K562 (cell line): ENCODE measurements around the gene VKORC1. TPM values are rescaled to one million over a fixed set of nuclear protein-coding genes. Genes with fewer than 3 reads are reported as not detected.

Experiments used
- ATAC-seq: fragments of 200-7000 bp; cut with Tn5 transposase; 3 replicates; pipeline ENCODE4 v1.9.1; 2020; ENCODE audit warnings: moderate library complexity
- BruUV-seq: library from RNA; stranded (reverse); fragments of 400-500 nt; replicated peaks from 2 replicates; lab custom pipeline; 2021; lab: Mats Ljungman, UMichigan
- CTCF ChIA-PET: fragments of 300-600 bp; formaldehyde crosslinking; extraction: SDS; loops from one replicate; lab custom pipeline; 2021; ENCODE audit warnings: low intra/inter-chr PET ratio; lab: Yijun Ruan, JAX
- POLR2A ChIA-PET: fragments of 300-600, 350-650 bp; sonication (Branson Sonifier 250); formaldehyde crosslinking; extraction: SDS; loops from one replicate; lab custom pipeline; 2021; ENCODE audit warnings: antibody characterized with exemption, inconsistent platforms; lab: Yijun Ruan, JAX
- DNase-seq, 4 experiments: peaks; one replicate each; pipeline versions ENCODE4 v3.0.0 to v3.0.0-alpha.2; 2011 to 2018; ENCODE audit warnings: low spot score in 3 of 4, mixed read lengths in 3 of 4; ENCODE audit errors: extremely low read depth in 1 of 4
- FAIRE-seq: peaks from 2 replicates; lab custom pipeline; 2011; peaks lifted over from hg19 to GRCh38; lab: Jason Lieb, UNC
- H2AFZ ChIP-seq: 2 replicates; pipeline ENCODE4 v1.6.0; 2011; ENCODE audit warnings: low read depth, low read length, control low read depth, inconsistent platforms
- H3K27ac ChIP-seq: fragments of 200-600 bp; 3 replicates; pipeline ENCODE4 v1.8.0; 2011; ENCODE audit warnings: low read depth, mild to moderate bottlenecking, control low read depth, inconsistent platforms, low read length, moderate library complexity, mixed read lengths; ENCODE audit errors: extremely low read depth
- H3K27me3 ChIP-seq, 2 experiments: fragments of 300-600 bp in 1 of 2; 2 replicates in 1 of 2; 3 replicates in 1 of 2; pipeline versions ENCODE4 v1.6.0 to v1.8.0; 2011; ENCODE audit warnings: inconsistent platforms in 2 of 2, low read length in 2 of 2, mild to moderate bottlenecking in 1 of 2, mixed read lengths in 1 of 2, moderate library complexity in 1 of 2; ENCODE audit not compliant: control insufficient read depth in 2 of 2, insufficient read depth in 2 of 2
- H3K36me3 ChIP-seq: fragments of 300-600 bp; 3 replicates; pipeline ENCODE4 v1.8.0; 2011; ENCODE audit warnings: mild to moderate bottlenecking, low read length, inconsistent platforms; ENCODE audit not compliant: control insufficient read depth, insufficient read depth
- H3K4me1 ChIP-seq, 2 experiments: fragments of 200-600 bp in 1 of 2; replicated peaks in 1 of 2; 2 replicates in 1 of 2; 3 replicates in 1 of 2; pipeline versions ENCODE4 v1.5.1 to v1.8.0; 2011; ENCODE audit warnings: inconsistent platforms in 2 of 2, low read length in 2 of 2, mild to moderate bottlenecking in 1 of 2, mixed read lengths in 1 of 2, moderate library complexity in 1 of 2; ENCODE audit not compliant: control insufficient read depth in 2 of 2, insufficient read depth in 2 of 2
- H3K4me2 ChIP-seq: 2 replicates; pipeline ENCODE4 v1.6.1; 2011; ENCODE audit warnings: low read length, control low read depth, inconsistent platforms, mixed read lengths; ENCODE audit not compliant: insufficient read depth
- H3K4me3 ChIP-seq: fragments of 200-600 bp; sonication (generic), shearing (Covaris generic); 2 replicates; pipeline ENCODE4 v1.5.1; 2016; ENCODE audit warnings: control low read depth, inconsistent platforms
- H3K79me2 ChIP-seq: fragments of 200-600 bp; 3 replicates; pipeline ENCODE4 v1.8.0; 2011; ENCODE audit warnings: low read length, inconsistent platforms; ENCODE audit not compliant: control insufficient read depth, insufficient read depth
- H3K9ac ChIP-seq, 2 experiments: 2 replicates each; pipeline versions ENCODE4 v1.6.0 to v1.6.1; 2011; ENCODE audit warnings: low read depth in 2 of 2, low read length in 2 of 2, control low read depth in 1 of 2, inconsistent platforms in 1 of 2, mild to moderate bottlenecking in 1 of 2, mixed read lengths in 1 of 2; ENCODE audit not compliant: insufficient read depth in 1 of 2
- H3K9me1 ChIP-seq: one replicate; pipeline ENCODE4 v1.6.0; 2011; ENCODE audit warnings: inconsistent platforms, mild to moderate bottlenecking, low read length, moderate library complexity; ENCODE audit not compliant: control insufficient read depth, insufficient read depth
- H3K9me3 ChIP-seq: replicated peaks from 2 replicates; pipeline ENCODE4 v1.5.1; 2011; ENCODE audit warnings: low read depth, low read length, inconsistent platforms; ENCODE audit not compliant: control insufficient read depth, insufficient read depth
- H4K20me1 ChIP-seq: replicated peaks from 2 replicates; pipeline ENCODE4 v1.6.1; 2011; ENCODE audit warnings: low read length, inconsistent platforms, mixed read lengths; ENCODE audit not compliant: control insufficient read depth, insufficient read depth
- GTF2E2 ChIP-seq: fragments of 200-800 bp; sonication (Bioruptor generic); IDR thresholded peaks from 2 replicates; pipeline ENCODE4 v1.6.1; 2016; ENCODE audit warnings: missing genetic modification characterization, missing compliant biosample characterization
- WGBS: fragments of 100-300 bp; shearing (Covaris generic); methylation state at CpG from one replicate; pipeline ENCODE4 v1.1.6; 2016; ENCODE audit warnings: low coverage, mixed read lengths; ENCODE audit not compliant: insufficient coverage; ENCODE audit errors: missing lambda C conversion rate; 5-methylcytosine and 5-hydroxymethylcytosine counted together
- in situ Hi-C: fragments of 300-500 bp; cut with MboI; formaldehyde crosslinking; loops from 4 replicates; pipeline ENCODE4 v1.15.0; 2018; ENCODE audit warnings: inconsistent platforms, mixed read lengths
- intact Hi-C: fragments of 100-400 bp; cut with micrococcal nuclease; formaldehyde crosslinking; loops from 2 replicates; pipeline ENCODE4 v1.14.2; 2022
- polyA plus RNA-seq, 8 experiments: library from polyadenylated mRNA; depleted of rRNA in 4 of 8; stranded (reverse) in 5 of 8; unstranded in 3 of 8; fragments of >200 nt; fragmentation: Nextera tagmentation in 2 of 8; fragmentation: Illumina TruSeq in 1 of 8; extraction: Ambion mirVana in 2 of 8; extraction: Trizol in 1 of 8; gene quantifications; 2 replicates each; pipeline versions ENCODE4 v1.2.1 to v1.2.3, GENCODE V29; 2011 to 2014; ENCODE audit warnings: inconsistent platforms in 1 of 8, missing spikeins in 1 of 8
- total RNA-seq, 7 experiments: library from RNA; depleted of rRNA in 6 of 7; stranded (reverse); fragments of >200 nt in 6 of 7; fragmentation: Illumina TruSeq in 2 of 7; extraction: Trizol in 2 of 7; gene quantifications; 2 replicates each; pipeline versions ENCODE4 v1.2.1 to v1.2.3, GENCODE V29; 2011 to 2021; ENCODE audit warnings: low replicate concordance in 1 of 7
- TF ChIP-seq, protein P1 (sequence below): fragments of 250-450 bp; sonication (Bioruptor Pico); IDR thresholded peaks from 2 replicates; pipeline ENCODE4 v1.5.1; 2021; ENCODE audit warnings: mild to moderate bottlenecking

Gene VKORC1
- total and polyA plus RNA-seq, 9 of the 15 experiments (the other 6 are each of a cell fraction or from before 2014, with no cell fraction given), result 30.0 to 119 (median 62.1) TPM

DNA sequence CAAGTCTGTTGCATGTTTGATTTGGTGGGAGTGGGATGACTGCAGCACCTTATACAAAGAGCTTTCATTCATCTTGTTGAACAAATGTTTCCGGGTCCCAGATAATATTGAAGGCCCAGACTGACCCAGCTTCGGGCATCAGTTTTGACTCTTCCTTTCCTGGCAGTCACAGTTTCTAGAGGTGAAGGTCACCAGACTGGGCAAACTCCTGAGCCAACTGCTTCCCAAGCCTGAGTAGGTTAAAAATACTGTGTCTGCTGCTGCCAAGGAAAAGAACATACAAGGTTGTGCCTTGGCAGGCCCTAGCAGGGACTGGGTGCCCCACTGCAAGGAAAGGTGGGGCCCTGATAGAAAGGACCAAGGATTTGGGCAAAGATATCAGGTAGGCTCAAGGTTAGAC lies 18.1 kb upstream of the VKORC1 start:
- CTCF ChIA-PET, result no interaction called here
- no peak overlapping the region for H2AFZ ChIP-seq
- POLR2A ChIA-PET, result interaction anchor here (0.8 to 1.1 kb wide), 4 partner anchors 9 to 114 kb away, joined by 3 to 5 read pairs (median 4); no protein-coding TSS in a partner anchor
- H3K36me3 ChIP-seq, result peaks cover 51% of the 10 kb centered on the region; the same call in 2 of the 3 replicates
- H3K9me3 ChIP-seq, result no peaks in the 10 kb centered on the region
- WGBS, result 91% methylated on average over 2 of the region's 2 CpGs
- no peak overlapping the region for H3K27ac ChIP-seq
- H4K20me1 ChIP-seq, result no peaks in the 10 kb centered on the region; the same call in 1 of the 2 replicates
- H3K4me2 ChIP-seq, result no peak overlapping the region
- no peaks in the 10 kb centered on the region for H3K27me3 ChIP-seq
- H3K4me1 ChIP-seq, result peaks cover 3 to 44% of the 10 kb centered on the region in 2 experiments; a peak in 4 of 5 replicates
- no peak overlapping the region for H3K4me3 ChIP-seq
- no peak for ATAC-seq
- no peak for DNase-seq
- peaks cover 27% of the 10 kb centered on the region for H3K79me2 ChIP-seq
- intact Hi-C loops (no loop called here), in situ Hi-C loops (no loop called here)
- FAIRE-seq, result no peak
- H3K9ac ChIP-seq, result peak overlapping the region in 1 of 2 experiments; percentile 3; a peak in 1 of 4 replicates
- TF ChIP-seq, protein P1, sequence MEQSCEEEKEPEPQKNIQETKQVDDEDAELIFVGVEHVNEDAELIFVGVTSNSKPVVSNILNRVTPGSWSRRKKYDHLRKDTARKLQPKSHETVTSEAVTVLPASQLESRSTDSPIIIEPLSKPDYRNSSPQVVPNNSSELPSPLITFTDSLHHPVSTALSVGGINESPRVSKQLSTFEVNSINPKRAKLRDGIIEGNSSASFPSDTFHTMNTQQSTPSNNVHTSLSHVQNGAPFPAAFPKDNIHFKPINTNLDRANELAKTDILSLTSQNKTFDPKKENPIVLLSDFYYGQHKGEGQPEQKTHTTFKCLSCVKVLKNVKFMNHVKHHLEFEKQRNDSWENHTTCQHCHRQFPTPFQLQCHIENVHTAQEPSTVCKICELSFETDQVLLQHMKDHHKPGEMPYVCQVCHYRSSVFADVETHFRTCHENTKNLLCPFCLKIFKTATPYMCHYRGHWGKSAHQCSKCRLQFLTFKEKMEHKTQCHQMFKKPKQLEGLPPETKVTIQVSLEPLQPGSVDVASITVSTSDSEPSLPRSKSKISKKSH (CRISPR knock-in tag), result no peak
- no peak for TF ChIP-seq GTF2E2 (tag)
- BruUV-seq, result no TSS peak
- H3K9me1 ChIP-seq, result no peaks in the 10 kb centered on the region
